GM12878 (cell line): ENCODE results near the gene TBC1D8. TPM values are rescaled to one million over a fixed set of nuclear protein-coding genes. Genes with fewer than 3 reads are reported as not detected.

Source experiments
- ATAC-seq: fragments of 200-7000 bp; cut with Tn5 transposase; 3 replicates; pipeline ENCODE4 v1.9.1; 2020; ENCODE audit warnings: mild to moderate bottlenecking, moderate library complexity
- BruUV-seq: library from RNA; stranded (reverse); fragments of 400-500 nt; replicated peaks from 2 replicates; lab custom pipeline; 2021; lab: Mats Ljungman, UMichigan
- CTCF ChIA-PET: fragments of 300-600 bp; sonication (Branson Sonifier 250); formaldehyde crosslinking; extraction: SDS; loops from one replicate; lab custom pipeline; 2021; ENCODE audit warnings: inconsistent platforms; lab: Yijun Ruan, JAX
- POLR2A ChIA-PET: fragments of 350-600 bp; formaldehyde crosslinking; extraction: SDS; loops from one replicate; lab custom pipeline; 2021; ENCODE audit warnings: inconsistent platforms; lab: Charles Lee
- RAD21 ChIA-PET: fragments of 300-600 bp; sonication (Branson Sonifier 250); formaldehyde crosslinking; loops from one replicate; lab custom pipeline; 2023; ENCODE audit warnings: antibody characterized with exemption; ENCODE audit not compliant: unreplicated experiment; lab: Charles Lee
- SMC1A ChIA-PET: fragments of 300-600 bp; sonication (Branson Sonifier 250); formaldehyde crosslinking; loops from one replicate; lab custom pipeline; 2023; ENCODE audit not compliant: unreplicated experiment, uncharacterized antibody; lab: Charles Lee
- DNase-seq: peaks from one replicate; pipeline ENCODE4 v3.0.0-alpha.2; 2011; ENCODE audit warnings: low read depth, low spot score
- FAIRE-seq: peaks from 3 replicates; lab custom pipeline; 2011; peaks lifted over from hg19 to GRCh38; lab: Jason Lieb, UNC
- H2AFZ ChIP-seq: 2 replicates; pipeline ENCODE4 v1.6.0; 2011; ENCODE audit warnings: low read depth, low read length, control low read depth; ENCODE audit not compliant: control insufficient read depth
- H3K27ac ChIP-seq: 2 replicates; pipeline ENCODE4 v1.5.1; 2011; ENCODE audit warnings: control low read depth; ENCODE audit not compliant: control insufficient read depth, insufficient read depth
- H3K27me3 ChIP-seq, 2 experiments: replicated peaks in 1 of 2; 2 replicates each; pipeline versions ENCODE4 v1.6.0 to v1.6.1; 2011; ENCODE audit warnings: low read length in 1 of 2; ENCODE audit not compliant: control insufficient read depth in 2 of 2, insufficient read depth in 2 of 2
- H3K36me3 ChIP-seq, 2 experiments: 2 replicates each; pipeline ENCODE4 v1.5.1; 2011; ENCODE audit warnings: low read length in 1 of 2; ENCODE audit not compliant: control insufficient read depth in 2 of 2, insufficient read depth in 2 of 2
- H3K4me1 ChIP-seq: 2 replicates; pipeline ENCODE4 v1.6.1; 2011; ENCODE audit warnings: mild to moderate bottlenecking, low read length, moderate library complexity, mixed read lengths; ENCODE audit not compliant: control insufficient read depth, insufficient read depth
- H3K4me2 ChIP-seq: 2 replicates; pipeline ENCODE4 v1.6.0; 2011; ENCODE audit warnings: control low read depth; ENCODE audit not compliant: control insufficient read depth, insufficient read depth
- H3K4me3 ChIP-seq: fragments of 200-600 bp; sonication (generic); 2 replicates; pipeline ENCODE4 v1.5.1; 2016
- H3K79me2 ChIP-seq: 2 replicates; pipeline ENCODE4 v1.6.0; 2011; ENCODE audit warnings: low read length; ENCODE audit not compliant: control insufficient read depth, insufficient read depth
- H3K9ac ChIP-seq: 2 replicates; pipeline ENCODE4 v1.8.0; 2011; ENCODE audit warnings: low read length, control low read depth, mixed read lengths; ENCODE audit not compliant: control insufficient read depth, insufficient read depth
- H3K9me3 ChIP-seq: replicated peaks from 3 replicates; pipeline ENCODE4 v1.5.1; 2011; ENCODE audit warnings: mild to moderate bottlenecking, low read length; ENCODE audit not compliant: control insufficient read depth, insufficient read depth
- H4K20me1 ChIP-seq: 2 replicates; pipeline ENCODE4 v1.6.0; 2011; ENCODE audit not compliant: control insufficient read depth, insufficient read depth
- ASH2L ChIP-seq: fragments of 300-600, 200-600 bp; sonication (generic); IDR thresholded peaks from 2 replicates; pipeline ENCODE4 v1.6.1; 2017; ENCODE audit warnings: low read depth, mild to moderate bottlenecking, borderline replicate concordance
- BCL11A ChIP-seq: IDR thresholded peaks from 2 replicates; pipeline ENCODE4 v1.6.1; 2011; ENCODE audit warnings: low read depth, low read length
- BCLAF1 ChIP-seq: fragments of 450-650 bp; IDR thresholded peaks from 2 replicates; pipeline ENCODE4 v1.6.1; 2017; ENCODE audit warnings: antibody characterized with exemption, mild to moderate bottlenecking, moderate library complexity
- BRCA1 ChIP-seq: IDR thresholded peaks from 2 replicates; pipeline ENCODE4 v1.6.1; 2011; ENCODE audit warnings: low read depth, low read length, improper control_type of control experiment
- CEBPZ ChIP-seq: fragments of 150-350 bp; IDR thresholded peaks from 2 replicates; pipeline ENCODE4 v1.6.1; 2016; ENCODE audit warnings: low read depth, low read length
- EP300 ChIP-seq, 2 experiments: fragments of 150-350 bp in 1 of 2; IDR thresholded peaks; 2 replicates each; pipeline ENCODE4 v1.6.1; 2011 to 2012; ENCODE audit warnings: low read depth in 2 of 2, low read length in 2 of 2, borderline replicate concordance in 1 of 2, improper control_type of control experiment in 1 of 2, inconsistent platforms in 1 of 2; ENCODE audit not compliant: control insufficient read depth in 1 of 2
- GATAD2B ChIP-seq: fragments of 450-650 bp; conservative IDR thresholded peaks from 2 replicates; pipeline ENCODE4 v1.6.1; 2017; ENCODE audit warnings: low read depth, mild to moderate bottlenecking, moderate library complexity
- NFYB ChIP-seq: IDR thresholded peaks from 2 replicates; pipeline ENCODE4 v1.6.1; 2011; ENCODE audit warnings: low read depth, mild to moderate bottlenecking, low read length, improper control_type of control experiment, moderate library complexity; ENCODE audit not compliant: insufficient read depth
- POU2F2 ChIP-seq: IDR thresholded peaks from 3 replicates; pipeline ENCODE4 v1.6.1; 2011; ENCODE audit warnings: low read depth, mild to moderate bottlenecking, low read length, borderline replicate concordance
- RAD21 ChIP-seq: IDR thresholded peaks from 2 replicates; pipeline ENCODE4 v1.6.1; 2011; ENCODE audit warnings: mild to moderate bottlenecking, low read depth, low read length, moderate library complexity; ENCODE audit not compliant: insufficient read depth
- RBBP5 ChIP-seq: fragments of 200-600 bp; sonication (generic); conservative IDR thresholded peaks from 2 replicates; pipeline ENCODE4 v1.6.1; 2016
- TCF12 ChIP-seq: IDR thresholded peaks from 2 replicates; pipeline ENCODE4 v1.6.1; 2011; ENCODE audit warnings: low read depth, mild to moderate bottlenecking, low read length
- WGBS: methylation state at CpG from one replicate; pipeline ENCODE4 v1.1.6; 2016; ENCODE audit warnings: low lambda C conversion rate; ENCODE audit not compliant: insufficient replicate concordance, insufficient coverage; ENCODE audit errors: missing lambda C conversion rate; 5-methylcytosine and 5-hydroxymethylcytosine counted together
- in situ Hi-C: fragments of 300-500 bp; cut with MboI; formaldehyde crosslinking; loops from 9 replicates; pipeline ENCODE4 v1.14.3; 2018; ENCODE audit warnings: mixed read lengths
- intact Hi-C: fragments of 100-400 bp; cut with micrococcal nuclease; formaldehyde crosslinking; loops from one replicate; pipeline ENCODE4 v1.14.2; 2022; ENCODE audit not compliant: unreplicated experiment
- polyA plus RNA-seq, 11 experiments: library from polyadenylated mRNA; depleted of rRNA in 4 of 11; unstranded in 6 of 11; stranded (reverse) in 5 of 11; fragments of >200 nt; fragmentation: Nextera tagmentation in 4 of 11; fragmentation: Illumina TruSeq in 1 of 11; extraction: Ambion mirVana in 4 of 11; extraction: Trizol in 1 of 11; gene quantifications; 1 replicate in 1 of 11; 2 replicates in 10 of 11; pipeline versions ENCODE4 v1.2.1 to v1.2.3, GENCODE V29; 2011 to 2016; ENCODE audit warnings: inconsistent platforms in 2 of 11, missing spikeins in 2 of 11, low read depth in 1 of 11
- total RNA-seq, 4 experiments: library from RNA; depleted of rRNA in 3 of 4; stranded (reverse); fragments of >200 nt in 3 of 4; fragmentation: Illumina TruSeq in 1 of 4; extraction: Trizol in 1 of 4; gene quantifications; 2 replicates each; pipeline versions ENCODE4 v1.2.1 to v1.2.3, GENCODE V29; 2013 to 2021

The TBC1D8 gene
- total and polyA plus RNA-seq, 10 of the 15 experiments (the other 5 are each of a cell fraction or from before 2014, with no cell fraction given): 0.80 to 4.9 (median 4.4) TPM

GRCh38 chr2:101107241-101107640, 43.9 kb downstream of the TBC1D8 start:
- ATAC-seq: no peak
- 0 out of 2 replicates have a peak, but pooled peaks cover under 1% of the 10 kb centered on the region for H3K4me1 ChIP-seq
- 0% methylated on average over 1 of the region's 1 CpG for WGBS
- no peak for FAIRE-seq
- no peaks in the 10 kb centered on the region for H3K36me3 ChIP-seq
- POLR2A ChIA-PET: no interaction called here
- in situ Hi-C loops (no loop called here), intact Hi-C loops (no loop called here)
- H3K4me3 ChIP-seq: no peak overlapping the region
- RAD21 ChIA-PET: no interaction called here
- no peak overlapping the region for H3K9ac ChIP-seq
- H3K9me3 ChIP-seq: no peaks in the 10 kb centered on the region; the same call in 1 of the 3 replicates
- no peaks in the 10 kb centered on the region for H3K27me3 ChIP-seq
- DNase-seq: no peak
- H3K4me2 ChIP-seq: no peak overlapping the region
- SMC1A ChIA-PET: no interaction called here
- CTCF ChIA-PET: interaction anchor here (0.5 kb wide), 1 partner anchor 15 kb away, joined by 3 read pairs; no protein-coding TSS in a partner anchor
- no peak overlapping the region for H2AFZ ChIP-seq
- no peak overlapping the region for H3K27ac ChIP-seq
- no peaks in the 10 kb centered on the region for H4K20me1 ChIP-seq
- H3K79me2 ChIP-seq: no peaks in the 10 kb centered on the region; the same call in 1 of the 2 replicates
- no TSS peak for BruUV-seq
- no peak for TF ChIP-seq BCL11A
- TF ChIP-seq BRCA1: no peak
- no peak for TF ChIP-seq RBBP5
- no peak for TF ChIP-seq RAD21
- no peak for TF ChIP-seq ASH2L
- no peak for TF ChIP-seq NFYB
- no peak for TF ChIP-seq EP300 (IDR thresholded peaks at IDR 0.05; ENCODE audit: borderline replicate concordance in 1 of 2, control insufficient read depth in 1 of 2, low read depth in 2 of 2, low read length in 2 of 2)
- no peak for TF ChIP-seq TCF12
- TF ChIP-seq CEBPZ: no peak
- no peak for TF ChIP-seq BCLAF1
- TF ChIP-seq GATAD2B: no peak
- TF ChIP-seq POU2F2: no peak
